Measurements from ENCODE around the gene PLGRKT.

DNA sequence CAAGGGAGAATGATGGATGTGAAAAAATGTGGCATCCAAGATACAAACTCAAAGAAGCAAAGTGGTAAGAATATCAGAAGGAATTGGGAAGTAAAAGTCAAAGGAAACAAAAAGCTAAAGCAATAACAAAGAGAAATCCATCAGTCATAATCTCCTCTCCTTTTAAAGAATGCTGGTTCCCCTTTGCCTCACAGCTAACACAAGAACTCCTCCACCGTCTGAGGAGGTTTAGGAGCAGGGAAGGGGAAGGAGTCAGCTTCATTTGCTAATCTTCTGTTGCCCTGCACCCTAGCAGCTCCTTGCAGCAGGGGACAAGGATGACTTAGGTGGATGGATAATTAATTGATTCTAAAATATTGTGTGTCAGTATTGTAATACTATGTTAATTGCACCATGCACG lies 29.0 kb upstream of the PLGRKT start:
- TF ChIP-seq, protein P1, sequence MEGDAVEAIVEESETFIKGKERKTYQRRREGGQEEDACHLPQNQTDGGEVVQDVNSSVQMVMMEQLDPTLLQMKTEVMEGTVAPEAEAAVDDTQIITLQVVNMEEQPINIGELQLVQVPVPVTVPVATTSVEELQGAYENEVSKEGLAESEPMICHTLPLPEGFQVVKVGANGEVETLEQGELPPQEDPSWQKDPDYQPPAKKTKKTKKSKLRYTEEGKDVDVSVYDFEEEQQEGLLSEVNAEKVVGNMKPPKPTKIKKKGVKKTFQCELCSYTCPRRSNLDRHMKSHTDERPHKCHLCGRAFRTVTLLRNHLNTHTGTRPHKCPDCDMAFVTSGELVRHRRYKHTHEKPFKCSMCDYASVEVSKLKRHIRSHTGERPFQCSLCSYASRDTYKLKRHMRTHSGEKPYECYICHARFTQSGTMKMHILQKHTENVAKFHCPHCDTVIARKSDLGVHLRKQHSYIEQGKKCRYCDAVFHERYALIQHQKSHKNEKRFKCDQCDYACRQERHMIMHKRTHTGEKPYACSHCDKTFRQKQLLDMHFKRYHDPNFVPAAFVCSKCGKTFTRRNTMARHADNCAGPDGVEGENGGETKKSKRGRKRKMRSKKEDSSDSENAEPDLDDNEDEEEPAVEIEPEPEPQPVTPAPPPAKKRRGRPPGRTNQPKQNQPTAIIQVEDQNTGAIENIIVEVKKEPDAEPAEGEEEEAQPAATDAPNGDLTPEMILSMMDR (IDR thresholded peaks at IDR 0.05; ENCODE audit: low read depth, low read length, missing input control), result no peak
- TF ChIP-seq RAD21 (IDR thresholded peaks at IDR 0.05) (no peak), YY1 (IDR thresholded peaks at IDR 0.05) (no peak), GABPA (IDR thresholded peaks at IDR 0.05 in 1 of 2, conservative IDR thresholded peaks at IDR 0.05 in 1 of 2) (no peak), TAF1 (conservative IDR thresholded peaks at IDR 0.05) (no peak), HNF4G (IDR thresholded peaks at IDR 0.05) (no peak), EGR1 (IDR thresholded peaks at IDR 0.05; ENCODE audit: low read depth in 2 of 2) (no peak), JUND (IDR thresholded peaks at IDR 0.05) (no peak), NR2F2 (IDR thresholded peaks at IDR 0.05) (no peak), FOXA1 (IDR thresholded peaks at IDR 0.05) (no peak)
- TF ChIP-seq, protein P2, sequence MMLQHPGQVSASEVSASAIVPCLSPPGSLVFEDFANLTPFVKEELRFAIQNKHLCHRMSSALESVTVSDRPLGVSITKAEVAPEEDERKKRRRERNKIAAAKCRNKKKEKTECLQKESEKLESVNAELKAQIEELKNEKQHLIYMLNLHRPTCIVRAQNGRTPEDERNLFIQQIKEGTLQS (IDR thresholded peaks at IDR 0.05), result no peak
- TF ChIP-seq, protein P3, sequence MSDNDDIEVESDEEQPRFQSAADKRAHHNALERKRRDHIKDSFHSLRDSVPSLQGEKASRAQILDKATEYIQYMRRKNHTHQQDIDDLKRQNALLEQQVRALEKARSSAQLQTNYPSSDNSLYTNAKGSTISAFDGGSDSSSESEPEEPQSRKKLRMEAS (IDR thresholded peaks at IDR 0.05), result no peak
- TF ChIP-seq, protein P4, sequence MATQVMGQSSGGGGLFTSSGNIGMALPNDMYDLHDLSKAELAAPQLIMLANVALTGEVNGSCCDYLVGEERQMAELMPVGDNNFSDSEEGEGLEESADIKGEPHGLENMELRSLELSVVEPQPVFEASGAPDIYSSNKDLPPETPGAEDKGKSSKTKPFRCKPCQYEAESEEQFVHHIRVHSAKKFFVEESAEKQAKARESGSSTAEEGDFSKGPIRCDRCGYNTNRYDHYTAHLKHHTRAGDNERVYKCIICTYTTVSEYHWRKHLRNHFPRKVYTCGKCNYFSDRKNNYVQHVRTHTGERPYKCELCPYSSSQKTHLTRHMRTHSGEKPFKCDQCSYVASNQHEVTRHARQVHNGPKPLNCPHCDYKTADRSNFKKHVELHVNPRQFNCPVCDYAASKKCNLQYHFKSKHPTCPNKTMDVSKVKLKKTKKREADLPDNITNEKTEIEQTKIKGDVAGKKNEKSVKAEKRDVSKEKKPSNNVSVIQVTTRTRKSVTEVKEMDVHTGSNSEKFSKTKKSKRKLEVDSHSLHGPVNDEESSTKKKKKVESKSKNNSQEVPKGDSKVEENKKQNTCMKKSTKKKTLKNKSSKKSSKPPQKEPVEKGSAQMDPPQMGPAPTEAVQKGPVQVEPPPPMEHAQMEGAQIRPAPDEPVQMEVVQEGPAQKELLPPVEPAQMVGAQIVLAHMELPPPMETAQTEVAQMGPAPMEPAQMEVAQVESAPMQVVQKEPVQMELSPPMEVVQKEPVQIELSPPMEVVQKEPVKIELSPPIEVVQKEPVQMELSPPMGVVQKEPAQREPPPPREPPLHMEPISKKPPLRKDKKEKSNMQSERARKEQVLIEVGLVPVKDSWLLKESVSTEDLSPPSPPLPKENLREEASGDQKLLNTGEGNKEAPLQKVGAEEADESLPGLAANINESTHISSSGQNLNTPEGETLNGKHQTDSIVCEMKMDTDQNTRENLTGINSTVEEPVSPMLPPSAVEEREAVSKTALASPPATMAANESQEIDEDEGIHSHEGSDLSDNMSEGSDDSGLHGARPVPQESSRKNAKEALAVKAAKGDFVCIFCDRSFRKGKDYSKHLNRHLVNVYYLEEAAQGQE (IDR thresholded peaks at IDR 0.05), result no peak
- TF ChIP-seq, protein P5, sequence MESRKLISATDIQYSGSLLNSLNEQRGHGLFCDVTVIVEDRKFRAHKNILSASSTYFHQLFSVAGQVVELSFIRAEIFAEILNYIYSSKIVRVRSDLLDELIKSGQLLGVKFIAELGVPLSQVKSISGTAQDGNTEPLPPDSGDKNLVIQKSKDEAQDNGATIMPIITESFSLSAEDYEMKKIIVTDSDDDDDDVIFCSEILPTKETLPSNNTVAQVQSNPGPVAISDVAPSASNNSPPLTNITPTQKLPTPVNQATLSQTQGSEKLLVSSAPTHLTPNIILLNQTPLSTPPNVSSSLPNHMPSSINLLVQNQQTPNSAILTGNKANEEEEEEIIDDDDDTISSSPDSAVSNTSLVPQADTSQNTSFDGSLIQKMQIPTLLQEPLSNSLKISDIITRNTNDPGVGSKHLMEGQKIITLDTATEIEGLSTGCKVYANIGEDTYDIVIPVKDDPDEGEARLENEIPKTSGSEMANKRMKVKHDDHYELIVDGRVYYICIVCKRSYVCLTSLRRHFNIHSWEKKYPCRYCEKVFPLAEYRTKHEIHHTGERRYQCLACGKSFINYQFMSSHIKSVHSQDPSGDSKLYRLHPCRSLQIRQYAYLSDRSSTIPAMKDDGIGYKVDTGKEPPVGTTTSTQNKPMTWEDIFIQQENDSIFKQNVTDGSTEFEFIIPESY (IDR thresholded peaks at IDR 0.05), result no peak
